Neuron (in vitro differentiated cells): ENCODE results near the gene ZNF609.
A peak's percentile ranks its signal among the peaks of the same experiment; 100 is the strongest.
"Not testable (repeated sequence)": the region's sequence is repeated elsewhere in the genome, so short reads cannot be mapped to it uniquely, and the experiment has no call there.

Experiments used
- H2AFZ ChIP-seq: one replicate; pipeline ENCODE4 v1.6.1; 2013; ENCODE audit warnings: low read depth, mild to moderate bottlenecking, inconsistent platforms, low read length, moderate library complexity
- H3K27me3 ChIP-seq: one replicate; pipeline ENCODE4 v1.6.1; 2013; ENCODE audit warnings: low read length; ENCODE audit not compliant: insufficient read depth
- H3K36me3 ChIP-seq: one replicate; pipeline ENCODE4 v1.6.1; 2013; ENCODE audit warnings: low read length; ENCODE audit not compliant: insufficient read depth
- H3K4me1 ChIP-seq: one replicate; pipeline ENCODE4 v1.6.1; 2013; ENCODE audit warnings: low read length; ENCODE audit not compliant: insufficient read depth
- H3K4me3 ChIP-seq: 2 replicates; pipeline ENCODE4 v1.5.1; 2013; ENCODE audit warnings: mild to moderate bottlenecking, low read length, moderate library complexity
- H3K9me3 ChIP-seq: one replicate; pipeline ENCODE4 v1.6.1; 2013; ENCODE audit warnings: low read length

The ZNF609 gene

GRCh38 chr15:64462492-64462891 is 2.1 kb downstream of the ZNF609 start:
- Histone ChIP-seq H3K9me3 (no peaks in the 10 kb centered on the region), H3K4me3 (peak overlapping the region; percentile 90), H3K4me1 (peaks cover 49% of the 10 kb centered on the region), H2AFZ (no peak overlapping the region), H3K36me3 (peaks cover 6% of the 10 kb centered on the region), H3K27me3 (no peaks in the 10 kb centered on the region)

DNA sequence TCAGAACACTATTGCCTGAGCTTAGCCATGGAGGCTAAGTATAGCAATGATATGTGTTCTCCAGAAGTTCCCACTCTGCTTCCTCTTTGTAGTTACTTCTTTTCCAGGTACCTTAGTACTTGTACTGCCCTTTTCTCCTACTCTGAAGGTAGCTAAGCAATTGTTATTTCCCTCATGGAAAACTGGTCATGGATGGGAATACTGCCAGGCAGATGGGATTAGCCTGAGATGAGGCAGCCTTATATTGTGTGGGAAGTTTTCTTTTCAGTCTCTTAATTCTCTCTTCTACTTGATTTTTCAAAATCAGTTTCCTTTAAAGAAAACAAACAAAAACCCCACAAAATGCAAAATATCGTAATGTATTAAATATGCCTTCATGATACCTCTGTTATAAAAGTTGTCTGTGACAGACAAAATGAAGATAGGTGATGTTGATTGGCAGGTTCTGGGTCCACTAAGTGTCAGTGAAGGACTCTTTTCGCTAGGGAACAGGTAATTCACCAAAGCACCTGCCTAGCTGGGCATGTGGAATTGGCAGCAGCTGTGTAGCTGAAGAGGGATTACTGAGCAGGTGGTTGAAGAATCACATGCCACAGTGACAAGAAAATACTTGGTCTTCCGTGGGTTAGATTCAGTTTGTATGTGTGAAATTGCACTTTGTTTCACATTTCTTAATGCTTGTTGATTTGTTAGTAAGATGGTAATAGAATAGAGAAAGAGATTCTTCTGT is 4.1 kb downstream of the ZNF609 start:
- Histone ChIP-seq H3K4me3 (no peak overlapping the region), H3K36me3 (peaks cover 6% of the 10 kb centered on the region)

GRCh38 chr15:64466408-64467141 is 6.2 kb downstream of the ZNF609 start:
- no peak overlapping the region for H2AFZ ChIP-seq
- no peaks in the 10 kb centered on the region for H3K9me3 ChIP-seq
- H3K4me1 ChIP-seq: peaks cover 43% of the 10 kb centered on the region
- H3K27me3 ChIP-seq: no peaks in the 10 kb centered on the region
- H3K36me3 ChIP-seq: peaks cover 20% of the 10 kb centered on the region
- H3K4me3 ChIP-seq: no peak overlapping the region

More for the DNA sequence above, 4.1 kb downstream of the ZNF609 start:
- Histone ChIP-seq H3K9me3 (no peaks in the 10 kb centered on the region), H3K27me3 (no peaks in the 10 kb centered on the region), H2AFZ (no peak overlapping the region), H3K4me1 (peaks cover 43% of the 10 kb centered on the region)

DNA sequence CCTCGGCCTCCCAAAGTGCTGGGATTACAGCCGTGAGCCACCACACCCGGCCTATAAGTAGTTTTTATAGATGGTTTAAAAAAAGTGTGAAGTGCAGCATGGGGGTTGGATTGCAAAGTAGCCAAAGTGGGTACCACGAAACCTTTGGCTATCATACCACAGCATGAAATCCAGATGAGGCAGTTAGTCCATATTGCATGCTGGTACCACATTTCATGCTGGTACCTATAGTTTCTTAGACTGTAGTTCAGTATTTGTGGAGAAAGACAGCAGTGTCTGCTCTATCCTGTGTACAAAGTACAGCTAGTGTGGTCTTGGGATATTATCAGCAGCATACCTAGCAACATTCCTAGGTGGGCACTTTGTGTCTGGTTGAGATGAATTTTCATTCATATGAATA is 11.8 kb downstream of the ZNF609 start:
- Histone ChIP-seq H3K9me3 (no peaks in the 10 kb centered on the region), H3K36me3 (peaks cover 21% of the 10 kb centered on the region), H2AFZ (no peak overlapping the region), H3K27me3 (no peaks in the 10 kb centered on the region), H3K4me3 (no peak overlapping the region), H3K4me1 (peaks cover 5% of the 10 kb centered on the region)

DNA sequence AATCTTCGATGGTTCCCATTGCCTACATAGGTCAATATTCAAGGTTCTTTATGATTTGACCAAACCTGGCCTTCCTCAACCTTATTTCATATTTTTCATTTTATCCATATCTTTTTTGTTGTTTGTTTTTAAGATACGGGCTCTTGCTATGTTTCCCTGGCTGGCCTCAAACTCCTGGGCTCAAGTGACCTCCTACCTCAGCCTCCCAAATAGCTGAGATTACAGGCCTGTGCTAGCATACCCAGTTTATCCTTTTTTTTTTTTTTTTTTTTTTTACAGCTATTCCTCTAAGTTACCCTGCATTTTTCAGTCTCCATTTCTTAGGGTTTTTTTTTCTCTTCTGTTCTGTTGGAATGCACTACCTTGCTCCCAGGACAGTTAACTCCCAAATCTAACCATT is 14.5 kb downstream of the ZNF609 start:
- Histone ChIP-seq H2AFZ (no peak overlapping the region), H3K4me1 (no peaks in the 10 kb centered on the region), H3K27me3 (no peaks in the 10 kb centered on the region), H3K4me3 (no peak overlapping the region), H3K9me3 (no peaks in the 10 kb centered on the region), H3K36me3 (peaks cover 22% of the 10 kb centered on the region)

DNA sequence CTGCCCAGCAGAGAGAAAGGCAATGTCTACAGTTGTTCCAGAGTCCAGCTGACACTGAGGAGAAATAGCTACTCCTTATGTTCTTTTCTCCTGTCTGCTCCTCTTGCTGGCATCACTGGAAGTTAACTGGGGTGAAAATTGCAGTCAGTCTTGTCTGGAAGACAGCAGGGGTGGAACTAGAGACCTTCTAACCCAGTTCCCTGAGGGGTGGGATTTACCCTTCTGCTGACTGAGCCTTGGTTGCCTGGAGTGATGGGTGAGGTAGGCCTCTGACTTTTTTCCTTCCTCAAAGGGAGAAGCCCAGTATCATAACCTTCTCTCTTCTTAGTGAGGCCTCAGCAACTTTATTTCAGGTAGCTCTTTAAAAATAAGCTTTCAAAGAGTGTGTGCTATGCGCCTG is 16.2 kb downstream of the ZNF609 start:
- H3K4me3 ChIP-seq: no peak overlapping the region
- no peaks in the 10 kb centered on the region for H3K27me3 ChIP-seq
- H2AFZ ChIP-seq: no peak overlapping the region
- H3K36me3 ChIP-seq: peaks cover 13% of the 10 kb centered on the region
- no peaks in the 10 kb centered on the region for H3K4me1 ChIP-seq
- H3K9me3 ChIP-seq: no peaks in the 10 kb centered on the region

- no peak overlapping the region for H2AFZ ChIP-seq
- H3K4me3 ChIP-seq: no peak overlapping the region
- H3K9me3 ChIP-seq: no peaks in the 10 kb centered on the region
- no peaks in the 10 kb centered on the region for H3K4me1 ChIP-seq
- H3K36me3 ChIP-seq: peaks cover 12% of the 10 kb centered on the region
- H3K27me3 ChIP-seq: no peaks in the 10 kb centered on the region
These were observed 18.5 kb downstream of the ZNF609 start for GRCh38 chr15:64478863-64479262.

DNA sequence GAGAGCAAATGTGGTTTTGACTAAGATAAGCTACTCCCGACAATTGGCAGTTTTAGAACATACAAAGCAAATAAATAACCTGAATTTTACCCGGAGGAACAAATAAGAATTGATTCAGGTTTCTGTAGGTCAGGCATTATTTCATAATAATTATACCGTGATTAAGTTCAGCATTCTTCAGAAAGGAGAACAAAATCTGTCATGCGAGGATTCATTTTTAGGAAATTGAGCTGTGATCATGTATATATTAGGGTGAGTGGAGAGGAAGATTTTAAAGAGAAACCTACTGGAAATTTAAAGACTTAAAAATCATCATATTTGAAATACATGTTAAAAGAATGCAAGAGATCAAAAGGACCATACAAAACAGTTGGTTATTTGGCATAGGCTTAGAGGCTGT is 20.5 kb downstream of the ZNF609 start:
- H3K4me3 ChIP-seq: no peak overlapping the region
- H3K4me1 ChIP-seq: no peaks in the 10 kb centered on the region
- H3K27me3 ChIP-seq: no peaks in the 10 kb centered on the region
- no peaks in the 10 kb centered on the region for H3K9me3 ChIP-seq
- H3K36me3 ChIP-seq: peaks cover 13% of the 10 kb centered on the region
- H2AFZ ChIP-seq: no peak overlapping the region

DNA sequence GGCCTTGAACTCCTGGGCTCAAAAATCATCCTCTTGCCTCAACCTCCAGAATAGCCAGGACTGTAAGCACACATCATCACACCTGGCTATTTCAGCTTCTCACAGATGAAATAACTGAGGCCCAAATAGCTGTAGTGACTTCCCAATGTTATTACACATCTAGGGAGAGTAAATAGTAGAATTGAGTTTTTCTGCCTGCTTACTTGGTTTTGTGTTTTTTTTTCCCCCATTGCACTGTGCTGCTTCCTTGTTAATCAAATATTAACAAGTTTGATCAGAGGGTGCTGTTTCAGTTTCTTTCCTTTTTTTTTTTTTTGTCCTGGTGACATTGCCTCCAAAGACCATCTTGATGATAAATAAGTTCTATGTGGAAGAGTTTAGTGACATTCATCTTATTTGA is 23.4 kb downstream of the ZNF609 start:
- no peak overlapping the region for H3K4me3 ChIP-seq
- no peaks in the 10 kb centered on the region for H3K27me3 ChIP-seq
- no peak overlapping the region for H2AFZ ChIP-seq
- no peaks in the 10 kb centered on the region for H3K9me3 ChIP-seq
- H3K36me3 ChIP-seq: peaks cover 19% of the 10 kb centered on the region
- H3K4me1 ChIP-seq: no peaks in the 10 kb centered on the region

DNA sequence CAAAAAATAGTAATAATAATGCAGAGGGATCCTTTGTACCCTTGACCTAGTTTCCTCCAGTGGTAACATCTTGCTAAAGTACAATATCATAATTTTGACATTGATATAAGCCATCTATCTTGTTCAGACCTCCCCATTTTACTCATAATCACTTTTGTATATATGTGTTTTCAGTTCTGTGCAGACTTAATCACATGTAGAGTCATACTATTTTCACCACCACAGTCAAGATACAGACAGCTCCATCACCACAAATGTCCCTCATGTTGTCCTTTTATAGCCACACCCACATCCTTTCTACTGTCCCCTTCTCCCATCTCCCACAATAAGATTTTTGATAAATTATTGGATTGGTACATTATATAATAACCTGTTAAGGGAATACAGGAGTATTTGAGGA is 25.4 kb downstream of the ZNF609 start:
- no peak overlapping the region for H3K4me3 ChIP-seq
- no peaks in the 10 kb centered on the region for H3K4me1 ChIP-seq
- H2AFZ ChIP-seq: no peak overlapping the region
- no peaks in the 10 kb centered on the region for H3K27me3 ChIP-seq
- H3K9me3 ChIP-seq: no peaks in the 10 kb centered on the region
- peaks cover 28% of the 10 kb centered on the region for H3K36me3 ChIP-seq

DNA sequence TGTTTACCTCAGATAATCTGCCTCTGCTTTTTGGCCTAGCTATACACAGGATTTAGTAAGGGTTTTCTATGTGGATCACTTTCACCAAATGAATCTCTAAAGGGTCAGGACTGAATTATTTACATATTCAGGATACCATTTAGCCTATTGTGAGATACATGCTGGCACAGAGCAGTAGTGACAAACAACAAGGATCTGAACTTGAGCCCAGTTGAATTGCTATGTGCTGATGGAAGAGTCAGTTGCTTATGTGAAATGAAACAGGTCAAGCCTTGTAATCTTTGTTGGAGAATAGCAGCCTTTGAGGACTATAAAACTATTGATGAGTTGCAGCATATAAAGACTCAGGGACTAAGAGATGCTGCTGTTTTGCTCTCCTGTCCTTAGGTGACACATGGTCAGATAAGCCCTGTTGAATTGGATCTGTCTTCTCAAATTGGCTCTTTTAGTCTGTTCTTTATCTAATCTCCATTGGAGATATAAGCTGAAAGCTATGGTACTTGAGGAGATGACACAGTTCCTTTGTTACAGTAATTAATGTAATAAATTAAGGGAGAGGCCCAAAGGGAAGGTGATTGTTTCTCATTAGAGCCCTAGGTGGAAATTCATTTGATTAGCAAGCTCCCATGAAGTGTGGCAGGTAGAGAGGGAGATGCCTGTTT is 30.4 kb downstream of the ZNF609 start:
- Histone ChIP-seq H3K36me3 (peaks cover 31% of the 10 kb centered on the region), H3K4me1 (no peaks in the 10 kb centered on the region), H2AFZ (no peak overlapping the region), H3K4me3 (no peak overlapping the region), H3K9me3 (no peaks in the 10 kb centered on the region), H3K27me3 (no peaks in the 10 kb centered on the region)

- no peak overlapping the region for H3K4me3 ChIP-seq
- H3K36me3 ChIP-seq: peaks cover 22% of the 10 kb centered on the region
- H3K9me3 ChIP-seq: no peaks in the 10 kb centered on the region
- H2AFZ ChIP-seq: no peak overlapping the region
- no peaks in the 10 kb centered on the region for H3K4me1 ChIP-seq
- no peaks in the 10 kb centered on the region for H3K27me3 ChIP-seq
These were observed 33.3 kb downstream of the ZNF609 start for GRCh38 chr15:64493641-64494040.

DNA sequence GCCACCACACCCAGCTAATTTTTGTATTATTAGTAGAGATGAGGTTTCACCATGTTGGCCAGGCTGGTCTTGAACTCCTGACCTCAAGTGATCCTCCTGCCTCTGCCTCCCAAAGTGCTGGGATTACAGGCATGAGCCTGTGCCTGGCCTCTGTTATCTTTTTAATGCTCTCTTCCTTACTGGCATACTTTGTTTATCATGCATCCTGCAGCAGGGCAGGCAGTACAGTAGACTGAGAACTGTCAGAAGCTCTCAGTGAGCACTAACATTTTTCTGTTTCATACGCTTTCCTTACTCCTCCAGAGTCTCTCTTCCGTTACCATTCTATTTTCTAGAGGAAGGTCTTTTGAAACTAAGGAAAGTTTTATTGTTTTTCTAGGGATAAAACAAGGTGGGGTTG is 35.6 kb downstream of the ZNF609 start:
- peaks cover 33% of the 10 kb centered on the region for H3K36me3 ChIP-seq

More for the DNA sequence above, 35.6 kb downstream of the ZNF609 start:
- H3K4me1 ChIP-seq, H3K9me3 ChIP-seq, H2AFZ ChIP-seq, H3K27me3 ChIP-seq, H3K4me3 ChIP-seq: not testable (repeated sequence)
